ENCODE measurements around the gene CNTNAP2.

GRCh38 chr7:148340438-148341280 is 2224.1 kb downstream of the CNTNAP2 start:
- TF ChIP-seq GATA3 (IDR thresholded peaks at IDR 0.05; ENCODE audit: low read depth, low read length) (no peak), GATA2 (IDR thresholded peaks at IDR 0.05; ENCODE audit: low read depth, low read length) (no peak)
